Smooth muscle cell (in vitro differentiated cells): Measurements from ENCODE around the gene PCNX3. TPM values are rescaled to one million over a fixed set of nuclear protein-coding genes. Genes with fewer than 3 reads are reported as not detected.

Source experiments
- DNase-seq: peaks from one replicate; lab custom pipeline; 2025; ENCODE audit not compliant: unreplicated experiment; lab: John Stamatoyannopoulos, UW
- H2AFZ ChIP-seq: fragments of 200-600 bp; sonication (generic); 2 replicates; pipeline ENCODE4 v1.6.0; 2016; ENCODE audit warnings: antibody characterized with exemption, low read depth, mild to moderate bottlenecking
- H3F3A ChIP-seq: fragments of 200-600 bp; sonication (generic); 2 replicates; pipeline ENCODE4 v1.6.0; 2017; ENCODE audit warnings: antibody characterized with exemption, low read depth
- H3K27ac ChIP-seq: fragments of 200-600 bp; sonication (generic); 2 replicates; pipeline ENCODE4 v1.5.1; 2016; ENCODE audit warnings: low read depth, mild to moderate bottlenecking
- H3K27me3 ChIP-seq: fragments of 200-600 bp; sonication (generic); 2 replicates; pipeline ENCODE4 v1.6.1; 2016; ENCODE audit warnings: low read depth, mild to moderate bottlenecking
- H3K36me3 ChIP-seq: fragments of 200-600 bp; sonication (generic); 2 replicates; pipeline ENCODE4 v1.5.1; 2016; ENCODE audit warnings: low read depth
- H3K4me1 ChIP-seq: fragments of 200-600 bp; sonication (generic); 2 replicates; pipeline ENCODE4 v1.5.1; 2016; ENCODE audit warnings: low read depth
- H3K4me2 ChIP-seq: fragments of 200-600 bp; sonication (generic); 2 replicates; pipeline ENCODE4 v1.6.0; 2016; ENCODE audit warnings: mild to moderate bottlenecking
- H3K4me3 ChIP-seq: fragments of 200-600 bp; sonication (generic); 2 replicates; pipeline ENCODE4 v1.5.1; 2016; ENCODE audit warnings: mild to moderate bottlenecking
- H3K79me2 ChIP-seq: fragments of 200-600 bp; sonication (generic); 2 replicates; pipeline ENCODE4 v1.6.0; 2016; ENCODE audit warnings: low read depth, mild to moderate bottlenecking
- H3K9ac ChIP-seq: fragments of 200-600 bp; sonication (generic); 2 replicates; pipeline ENCODE4 v1.6.0; 2016; ENCODE audit warnings: low read depth
- H3K9me3 ChIP-seq: fragments of 200-600 bp; sonication (generic); replicated peaks from 2 replicates; pipeline ENCODE4 v1.5.1; 2016; ENCODE audit warnings: low read depth
- H4K20me1 ChIP-seq: fragments of 200-600 bp; sonication (generic); 2 replicates; pipeline ENCODE4 v1.6.0; 2016; ENCODE audit warnings: low read depth
- WGBS: methylation state at CpG from one replicate; pipeline ENCODE4 v1.1.7; 2016; ENCODE audit warnings: low lambda C conversion rate; 5-methylcytosine and 5-hydroxymethylcytosine counted together
- polyA plus RNA-seq: library from polyadenylated mRNA; unstranded; fragments of >200 nt; fragmentation: Nextera tagmentation; extraction: Ambion mirVana; gene quantifications from 2 replicates; pipeline ENCODE4 v1.2.1, GENCODE V29; 2016
- total RNA-seq: library from RNA; depleted of rRNA; stranded (reverse); fragments of >200 nt; gene quantifications from 2 replicates; pipeline ENCODE4 v1.2.3, GENCODE V29; 2014
- TF ChIP-seq, protein P1 (sequence below): fragments of 200-600 bp; sonication (generic); IDR thresholded peaks from 2 replicates; pipeline ENCODE4 v1.5.1; 2017; ENCODE audit warnings: borderline replicate concordance, mild to moderate bottlenecking, antibody characterized with exemption; ENCODE audit not compliant: insufficient read depth, poor library complexity, severe bottlenecking

Gene PCNX3
- total and polyA plus RNA-seq, 2 experiments from 2014 or later = 17.5 to 18.3 TPM

DNA sequence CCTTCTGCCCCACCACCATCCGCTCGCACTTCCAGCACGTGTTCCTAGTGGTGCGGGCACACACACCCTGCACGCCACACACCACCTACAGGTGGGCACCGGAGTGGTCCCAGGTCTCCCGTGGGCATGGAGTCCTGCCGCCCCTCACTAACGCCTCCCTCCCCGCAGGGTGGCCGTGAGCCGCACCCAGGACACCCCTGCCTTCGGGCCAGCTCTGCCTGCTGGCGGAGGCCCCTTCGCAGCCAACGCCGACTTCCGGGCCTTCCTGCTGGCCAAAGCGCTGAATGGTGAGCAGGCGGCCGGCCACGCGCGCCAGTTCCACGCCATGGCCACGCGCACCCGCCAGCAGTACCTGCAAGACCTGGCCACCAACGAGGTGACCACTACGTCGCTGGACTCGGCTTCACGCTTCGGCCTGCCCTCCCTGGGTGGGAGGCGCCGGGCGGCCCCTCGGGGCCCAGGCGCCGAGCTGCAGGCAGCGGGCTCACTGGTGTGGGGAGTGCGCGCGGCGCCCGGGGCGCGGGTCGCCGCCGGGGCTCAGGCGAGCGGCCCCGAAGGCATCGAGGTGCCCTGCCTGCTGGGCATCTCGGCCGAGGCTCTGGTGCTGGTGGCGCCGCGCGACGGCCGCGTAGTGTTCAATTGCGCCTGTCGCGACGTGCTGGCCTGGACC, 30.8 kb downstream of the PCNX3 start:
- WGBS = 88% methylated on average over 65 of the region's 68 CpGs
- no peaks in the 10 kb centered on the region for H3K36me3 ChIP-seq

DNA sequence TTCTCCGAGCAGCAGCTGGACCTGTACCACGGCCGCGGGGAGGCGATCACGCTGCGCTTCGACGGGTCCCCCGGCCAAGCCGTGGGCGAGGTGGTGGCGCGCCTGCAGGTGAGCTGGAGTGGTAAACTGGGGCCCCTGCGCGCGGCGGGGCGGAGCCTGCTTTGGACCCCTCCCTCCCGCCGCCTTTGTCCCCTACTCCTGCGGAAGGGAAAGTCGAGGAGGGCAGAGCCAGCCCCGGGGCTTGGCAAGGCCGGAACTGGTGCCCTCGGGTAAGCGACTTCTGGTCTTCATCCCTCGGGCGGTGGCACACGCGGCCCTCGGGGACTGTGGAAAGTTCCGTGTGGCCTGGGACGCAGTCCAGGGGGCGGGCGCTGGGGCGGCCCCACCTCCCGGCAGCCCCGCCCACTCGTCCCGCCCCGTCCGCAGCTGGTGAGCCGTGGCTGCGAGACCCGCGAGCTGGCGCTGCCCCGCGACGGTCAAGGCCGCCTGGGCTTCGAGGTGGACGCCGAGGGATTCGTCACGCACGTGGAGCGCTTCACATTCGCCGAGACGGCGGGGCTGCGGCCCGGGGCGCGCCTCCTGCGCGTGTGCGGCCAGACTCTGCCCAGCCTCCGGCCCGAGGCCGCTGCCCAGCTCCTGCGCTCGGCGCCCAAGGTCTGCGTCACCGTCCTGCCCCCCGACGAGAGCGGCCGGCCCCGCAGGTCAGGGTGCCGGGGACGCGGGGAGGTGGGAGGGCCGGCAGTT, 31.6 kb downstream of the PCNX3 start:
- no peaks in the 10 kb centered on the region for H3K79me2 ChIP-seq
- no peak overlapping the region for H3K27ac ChIP-seq
- no peak overlapping the region for H3K9ac ChIP-seq
- DNase-seq = peak; percentile 22
- WGBS = 13% methylated on average over 45 of the region's 87 CpGs
- H3K4me2 ChIP-seq = peak overlapping the region; percentile 83
- H3K27me3 ChIP-seq = no peaks in the 10 kb centered on the region
- no peak overlapping the region for H2AFZ ChIP-seq
- TF ChIP-seq, protein P1, sequence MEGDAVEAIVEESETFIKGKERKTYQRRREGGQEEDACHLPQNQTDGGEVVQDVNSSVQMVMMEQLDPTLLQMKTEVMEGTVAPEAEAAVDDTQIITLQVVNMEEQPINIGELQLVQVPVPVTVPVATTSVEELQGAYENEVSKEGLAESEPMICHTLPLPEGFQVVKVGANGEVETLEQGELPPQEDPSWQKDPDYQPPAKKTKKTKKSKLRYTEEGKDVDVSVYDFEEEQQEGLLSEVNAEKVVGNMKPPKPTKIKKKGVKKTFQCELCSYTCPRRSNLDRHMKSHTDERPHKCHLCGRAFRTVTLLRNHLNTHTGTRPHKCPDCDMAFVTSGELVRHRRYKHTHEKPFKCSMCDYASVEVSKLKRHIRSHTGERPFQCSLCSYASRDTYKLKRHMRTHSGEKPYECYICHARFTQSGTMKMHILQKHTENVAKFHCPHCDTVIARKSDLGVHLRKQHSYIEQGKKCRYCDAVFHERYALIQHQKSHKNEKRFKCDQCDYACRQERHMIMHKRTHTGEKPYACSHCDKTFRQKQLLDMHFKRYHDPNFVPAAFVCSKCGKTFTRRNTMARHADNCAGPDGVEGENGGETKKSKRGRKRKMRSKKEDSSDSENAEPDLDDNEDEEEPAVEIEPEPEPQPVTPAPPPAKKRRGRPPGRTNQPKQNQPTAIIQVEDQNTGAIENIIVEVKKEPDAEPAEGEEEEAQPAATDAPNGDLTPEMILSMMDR = no peak
- H3K36me3 ChIP-seq = no peaks in the 10 kb centered on the region
- no peaks in the 10 kb centered on the region for H3K9me3 ChIP-seq
- H3F3A ChIP-seq = peaks cover 12% of the 10 kb centered on the region
- no peaks in the 10 kb centered on the region for H3K4me1 ChIP-seq
- no peaks in the 10 kb centered on the region for H4K20me1 ChIP-seq
- H3K4me3 ChIP-seq = peak overlapping the region; percentile 50

More for the DNA sequence above, 30.8 kb downstream of the PCNX3 start:
- Histone ChIP-seq H4K20me1 (no peaks in the 10 kb centered on the region), H3K79me2 (no peaks in the 10 kb centered on the region), H3K4me2 (peak overlapping the region; percentile 83), H3K27me3 (no peaks in the 10 kb centered on the region), H3K4me1 (no peaks in the 10 kb centered on the region), H3F3A (peaks cover 7% of the 10 kb centered on the region), H2AFZ (no peak overlapping the region), H3K9ac (no peak overlapping the region), H3K27ac (no peak overlapping the region), H3K9me3 (no peaks in the 10 kb centered on the region), H3K4me3 (no peak overlapping the region)
- no peak for DNase-seq
- TF ChIP-seq, protein P1 = no peak

DNA sequence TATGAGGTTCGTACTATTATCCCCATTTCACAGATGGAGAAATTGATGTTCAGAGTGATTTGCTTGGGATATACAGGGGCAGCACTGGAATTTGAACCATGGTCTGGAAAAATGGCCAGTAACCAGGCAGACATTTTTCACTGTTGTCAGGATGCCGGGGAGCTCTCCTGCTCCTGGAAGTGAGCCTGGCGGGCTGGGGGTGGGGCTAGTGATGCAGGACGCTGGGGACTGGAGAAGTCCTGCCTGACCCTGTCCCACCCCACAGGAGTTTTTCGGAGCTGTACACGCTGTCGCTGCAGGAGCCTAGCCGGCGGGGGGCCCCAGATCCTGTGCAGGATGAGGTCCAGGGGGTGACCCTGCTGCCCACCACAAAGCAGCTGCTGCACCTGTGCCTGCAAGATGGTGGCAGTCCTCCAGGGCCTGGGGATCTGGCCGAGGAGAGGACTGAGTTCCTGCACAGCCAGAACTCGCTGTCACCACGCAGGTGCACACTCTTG, 33.5 kb downstream of the PCNX3 start:
- 96% methylated on average over 12 of the region's 12 CpGs for WGBS
- Histone ChIP-seq H3K4me3 (no peak overlapping the region), H3K27me3 (no peaks in the 10 kb centered on the region)

More for the DNA sequence above, 33.5 kb downstream of the PCNX3 start:
- peaks cover 11% of the 10 kb centered on the region for H3K4me1 ChIP-seq
- H4K20me1 ChIP-seq = no peaks in the 10 kb centered on the region
- no peaks in the 10 kb centered on the region for H3K79me2 ChIP-seq
- no peaks in the 10 kb centered on the region for H3K36me3 ChIP-seq
- H3K4me2 ChIP-seq = no peak overlapping the region
- H3K27ac ChIP-seq = no peak overlapping the region
- peaks cover 22% of the 10 kb centered on the region for H3F3A ChIP-seq
- H3K9ac ChIP-seq = no peak overlapping the region
- H3K9me3 ChIP-seq = no peaks in the 10 kb centered on the region
- no peak overlapping the region for H2AFZ ChIP-seq
- DNase-seq = no peak
- TF ChIP-seq, protein P1 = no peak
